ENCODE measurements around the gene MFRP. TPM values are rescaled to one million over a fixed set of nuclear protein-coding genes. Genes with fewer than 3 reads are reported as not detected.

Gene MFRP
- total RNA-seq, 1 donor from 2014 or later: not detected

GRCh38 chr11:119298726-119299125, 47.8 kb downstream of the MFRP start:
- Histone ChIP-seq H3K9ac (ENCODE audit: low read depth in 1 of 3, low read length in 3 of 3) (no peak overlapping the region), H3K36me3 (ENCODE audit: control insufficient read depth in 3 of 3, insufficient read depth in 3 of 3, low read length in 3 of 3) (peaks cover 0 to 25% (median 0%) of the 10 kb centered on the region in 3 donors), H3K4me3 (ENCODE audit: low read length in 3 of 3) (peak overlapping the region in 1 of 3 donors; percentile 10), H3K4me1 (ENCODE audit: control insufficient read depth in 3 of 3, insufficient read depth in 3 of 3, low read length in 3 of 3) (peaks cover 41 to 66% (median 54%) of the 10 kb centered on the region in 3 donors), H3K27ac (ENCODE audit: low read depth, low read length) (peak overlapping the region; percentile 81), H3K27me3 (ENCODE audit: control insufficient read depth in 3 of 3, insufficient read depth in 3 of 3, low read length in 3 of 3) (no peaks in the 10 kb centered on the region), H3K9me3 (ENCODE audit: control insufficient read depth in 3 of 3, low read length in 3 of 3) (no peaks in the 10 kb centered on the region)

GRCh38 chr11:119297938-119298337, 48.6 kb downstream of the MFRP start:
- peaks cover 0 to 25% (median 0%) of the 10 kb centered on the region in 3 donors for H3K36me3 ChIP-seq (ENCODE audit: control insufficient read depth in 3 of 3, insufficient read depth in 3 of 3, low read length in 3 of 3)
- no peak overlapping the region for H3K9ac ChIP-seq (ENCODE audit: low read depth in 1 of 3, low read length in 3 of 3)
- no peaks in the 10 kb centered on the region for H3K27me3 ChIP-seq (ENCODE audit: control insufficient read depth in 3 of 3, insufficient read depth in 3 of 3, low read length in 3 of 3)
- no peak overlapping the region for H3K4me3 ChIP-seq (ENCODE audit: low read length in 3 of 3)
- peaks cover 41 to 59% (median 50%) of the 10 kb centered on the region in 3 donors for H3K4me1 ChIP-seq (ENCODE audit: control insufficient read depth in 3 of 3, insufficient read depth in 3 of 3, low read length in 3 of 3)
- H3K9me3 ChIP-seq (ENCODE audit: control insufficient read depth in 3 of 3, low read length in 3 of 3): no peaks in the 10 kb centered on the region
- H3K27ac ChIP-seq (ENCODE audit: low read depth, low read length): peak overlapping the region; percentile 81

- peaks cover 4 to 22% (median 6%) of the 10 kb centered on the region in 3 donors for H3K36me3 ChIP-seq (ENCODE audit: control insufficient read depth in 3 of 3, insufficient read depth in 3 of 3, low read length in 3 of 3)
- H3K9me3 ChIP-seq (ENCODE audit: control insufficient read depth in 3 of 3, low read length in 3 of 3): no peaks in the 10 kb centered on the region
- no peak overlapping the region for H3K4me3 ChIP-seq (ENCODE audit: low read length in 3 of 3)
- no peaks in the 10 kb centered on the region for H3K27me3 ChIP-seq (ENCODE audit: control insufficient read depth in 3 of 3, insufficient read depth in 3 of 3, low read length in 3 of 3)
- no peak overlapping the region for H3K27ac ChIP-seq (ENCODE audit: low read depth, low read length)
- H3K4me1 ChIP-seq (ENCODE audit: control insufficient read depth in 3 of 3, insufficient read depth in 3 of 3, low read length in 3 of 3): peaks cover 23 to 33% (median 24%) of the 10 kb centered on the region in 3 donors
- H3K9ac ChIP-seq (ENCODE audit: low read depth in 1 of 3, low read length in 3 of 3): no peak overlapping the region
These were observed 51.3 kb downstream of the MFRP start for GRCh38 chr11:119295178-119295577.

- H3K36me3 ChIP-seq (ENCODE audit: control insufficient read depth in 3 of 3, insufficient read depth in 3 of 3, low read length in 3 of 3): peaks cover 4 to 12% (median 6%) of the 10 kb centered on the region in 3 donors
- no peaks in the 10 kb centered on the region for H3K9me3 ChIP-seq (ENCODE audit: control insufficient read depth in 3 of 3, low read length in 3 of 3)
- peaks cover 8 to 18% (median 9%) of the 10 kb centered on the region in 3 donors for H3K4me1 ChIP-seq (ENCODE audit: control insufficient read depth in 3 of 3, insufficient read depth in 3 of 3, low read length in 3 of 3)
- no peak overlapping the region for H3K27ac ChIP-seq (ENCODE audit: low read depth, low read length)
- no peak overlapping the region for H3K9ac ChIP-seq (ENCODE audit: low read depth in 1 of 3, low read length in 3 of 3)
- no peak overlapping the region for H3K4me3 ChIP-seq (ENCODE audit: low read length in 3 of 3)
- H3K27me3 ChIP-seq (ENCODE audit: control insufficient read depth in 3 of 3, insufficient read depth in 3 of 3, low read length in 3 of 3): no peaks in the 10 kb centered on the region
These were observed 53.0 kb downstream of the MFRP start for GRCh38 chr11:119293461-119293860.

- Histone ChIP-seq H3K9ac (ENCODE audit: low read depth in 1 of 3, low read length in 3 of 3) (no peak overlapping the region), H3K9me3 (ENCODE audit: control insufficient read depth in 3 of 3, low read length in 3 of 3) (no peaks in the 10 kb centered on the region), H3K27me3 (ENCODE audit: control insufficient read depth in 3 of 3, insufficient read depth in 3 of 3, low read length in 3 of 3) (no peaks in the 10 kb centered on the region), H3K27ac (ENCODE audit: low read depth, low read length) (no peak overlapping the region), H3K4me1 (ENCODE audit: control insufficient read depth in 3 of 3, insufficient read depth in 3 of 3, low read length in 3 of 3) (no peaks in the 10 kb centered on the region), H3K4me3 (ENCODE audit: low read length in 3 of 3) (no peak overlapping the region), H3K36me3 (ENCODE audit: control insufficient read depth in 3 of 3, insufficient read depth in 3 of 3, low read length in 3 of 3) (peaks cover 4 to 15% (median 6%) of the 10 kb centered on the region in 3 donors)
These were observed 55.5 kb downstream of the MFRP start for GRCh38 chr11:119290894-119291497.

Small RNA genes within 50 kb of the gene (small RNA-seq; reads per million reads assigned to genes)
- gene RF01225: not detected
- gene RNU6-262P: not detected

Other genes starting within 250 kb of the MFRP start
- gene DPAGT1, start 244.9 kb downstream of the MFRP start, total RNA-seq: 8.4 TPM
- 2.1 TPM for gene C2CD2L, start 239.4 kb downstream of the MFRP start, total RNA-seq
- 18.3 TPM for gene HINFP, start 225.1 kb downstream of the MFRP start, total RNA-seq
- gene ABCG4, start 197.7 kb downstream of the MFRP start, total RNA-seq: under 0.01 TPM
- gene NLRX1, start 178.0 kb downstream of the MFRP start, total RNA-seq: 17.2 TPM
- under 0.01 TPM for gene NHERF4, start 161.2 kb downstream of the MFRP start, total RNA-seq
- gene CBL, start 140.4 kb downstream of the MFRP start, total RNA-seq: 9.9 TPM
- 120 TPM for gene MCAM, start 29.6 kb downstream of the MFRP start, total RNA-seq
- gene RNF26, start 12.2 kb downstream of the MFRP start, total RNA-seq: 2.1 TPM
- 17.2 TPM for gene C1QTNF5, start 5.8 kb downstream of the MFRP start, total RNA-seq
- gene USP2, start 35.0 kb upstream of the MFRP start, total RNA-seq: 8.9 TPM
- 19.8 TPM for gene THY1, start 76.5 kb upstream of the MFRP start, total RNA-seq

All from skeletal muscle tissue (tissue), 5 donors.